ENCODE results near the gene TTI1.
"Not testable (repeated sequence)": the region's sequence is repeated elsewhere in the genome, so short reads cannot be mapped to it uniquely, and the experiment has no call there.

The TTI1 gene

DNA sequence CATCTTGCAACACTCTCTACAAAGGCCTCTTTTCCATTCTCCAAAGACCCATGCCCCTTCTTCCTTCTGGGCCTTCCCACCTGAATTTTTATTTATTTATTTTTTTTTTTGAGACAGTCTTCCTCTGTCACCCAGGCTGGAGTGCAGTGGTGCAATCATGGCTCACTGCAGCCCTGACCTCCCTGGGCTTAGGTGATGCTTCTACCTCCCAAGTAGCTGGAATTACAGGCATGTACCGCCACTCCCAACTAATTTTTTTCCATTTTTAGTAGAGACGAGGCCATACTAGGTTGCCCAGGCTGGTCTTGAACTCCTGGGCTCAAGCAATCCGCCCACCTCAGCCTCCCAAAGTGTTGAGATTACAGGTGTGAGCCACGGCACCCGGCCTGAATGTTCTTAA is 23.8 kb downstream of the TTI1 start:
- CTCF ChIA-PET, result interaction anchor here (0.6 to 1.0 kb wide), 2 partner anchors 17 to 64 kb away, joined by 3 to 4 read pairs; no protein-coding TSS in a partner anchor
- H3K9me3 ChIP-seq (ENCODE audit: control insufficient read depth, insufficient read depth, low read depth, low read length); H3K27ac ChIP-seq (ENCODE audit: extremely low read depth, low read depth, low read length); H3K4me1 ChIP-seq (ENCODE audit: control insufficient read depth, insufficient read depth, low read length); H3K4me3 ChIP-seq (ENCODE audit: low read depth, low read length); POLR2A ChIA-PET: not testable (repeated sequence)
- H3K36me3 ChIP-seq (ENCODE audit: control insufficient read depth in 2 of 2, insufficient read depth in 1 of 2, low read length in 2 of 2), result peaks cover 0 to 64% of the 10 kb centered on the region in 2 experiments; a peak in 1 of 3 replicates
- TF ChIP-seq GLIS1 (tag by site-specific recombination; IDR thresholded peaks at IDR 0.05), result peak; percentile 54

DNA sequence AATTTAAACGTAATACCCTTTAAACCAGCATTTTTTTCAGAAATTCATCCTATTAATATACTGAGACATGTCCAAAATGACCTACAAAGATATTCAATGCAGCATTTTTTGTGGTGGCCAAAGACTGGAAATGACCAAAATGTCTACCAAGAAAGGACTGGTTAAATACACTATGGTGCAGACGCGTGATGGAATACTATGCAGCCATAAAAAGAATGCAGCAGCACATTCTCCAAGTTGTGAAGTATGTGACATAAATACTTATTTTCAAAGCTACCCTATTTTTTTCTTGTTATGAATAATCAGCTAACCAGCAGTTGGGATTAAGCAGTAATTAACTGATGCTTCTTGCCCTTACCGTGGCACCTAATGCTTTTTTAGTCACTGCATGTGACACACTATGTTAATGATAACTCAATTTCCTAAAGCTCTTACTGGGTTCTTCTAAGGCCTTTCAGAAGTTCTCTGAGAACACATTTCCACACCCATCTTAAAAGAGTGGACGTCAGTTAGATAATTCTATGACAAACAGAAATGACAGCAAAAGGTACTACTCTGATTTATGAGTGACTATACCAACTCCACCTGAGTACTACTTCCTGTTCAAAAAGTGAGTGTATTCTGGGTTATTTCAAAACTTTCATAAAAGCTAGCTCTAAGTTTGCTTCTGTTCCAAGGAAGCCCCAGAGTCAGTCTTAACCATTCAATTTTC is 24.9 kb downstream of the TTI1 start:
- Histone ChIP-seq H3K4me3 (ENCODE audit: low read depth, low read length) (no peak overlapping the region), H3K36me3 (ENCODE audit: control insufficient read depth in 2 of 2, insufficient read depth in 1 of 2, low read length in 2 of 2) (peaks cover 0 to 64% of the 10 kb centered on the region in 2 experiments; a peak in 2 of 3 replicates), H3K9me3 (ENCODE audit: control insufficient read depth, insufficient read depth, low read depth, low read length) (no peaks in the 10 kb centered on the region), H3K27ac (ENCODE audit: extremely low read depth, low read depth, low read length) (no peak overlapping the region), H3K4me1 (ENCODE audit: control insufficient read depth, insufficient read depth, low read length) (no peaks in the 10 kb centered on the region)
- TF ChIP-seq, protein P1, sequence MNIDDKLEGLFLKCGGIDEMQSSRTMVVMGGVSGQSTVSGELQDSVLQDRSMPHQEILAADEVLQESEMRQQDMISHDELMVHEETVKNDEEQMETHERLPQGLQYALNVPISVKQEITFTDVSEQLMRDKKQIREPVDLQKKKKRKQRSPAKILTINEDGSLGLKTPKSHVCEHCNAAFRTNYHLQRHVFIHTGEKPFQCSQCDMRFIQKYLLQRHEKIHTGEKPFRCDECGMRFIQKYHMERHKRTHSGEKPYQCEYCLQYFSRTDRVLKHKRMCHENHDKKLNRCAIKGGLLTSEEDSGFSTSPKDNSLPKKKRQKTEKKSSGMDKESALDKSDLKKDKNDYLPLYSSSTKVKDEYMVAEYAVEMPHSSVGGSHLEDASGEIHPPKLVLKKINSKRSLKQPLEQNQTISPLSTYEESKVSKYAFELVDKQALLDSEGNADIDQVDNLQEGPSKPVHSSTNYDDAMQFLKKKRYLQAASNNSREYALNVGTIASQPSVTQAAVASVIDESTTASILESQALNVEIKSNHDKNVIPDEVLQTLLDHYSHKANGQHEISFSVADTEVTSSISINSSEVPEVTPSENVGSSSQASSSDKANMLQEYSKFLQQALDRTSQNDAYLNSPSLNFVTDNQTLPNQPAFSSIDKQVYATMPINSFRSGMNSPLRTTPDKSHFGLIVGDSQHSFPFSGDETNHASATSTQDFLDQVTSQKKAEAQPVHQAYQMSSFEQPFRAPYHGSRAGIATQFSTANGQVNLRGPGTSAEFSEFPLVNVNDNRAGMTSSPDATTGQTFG (tag by site-specific recombination; IDR thresholded peaks at IDR 0.05; ENCODE audit: borderline replicate concordance), result no peak
- TF ChIP-seq ZNF677 (tag by site-specific recombination; IDR thresholded peaks at IDR 0.05), result no peak
- TF ChIP-seq OSR2 (tag by site-specific recombination; IDR thresholded peaks at IDR 0.05), result no peak
- no peak for TF ChIP-seq ZNF248 (tag by site-specific recombination; IDR thresholded peaks at IDR 0.05)
- TF ChIP-seq HOXD13 (CRISPR knock-in tag; IDR thresholded peaks at IDR 0.05; ENCODE audit: borderline replicate concordance), result no peak
- peak; percentile 70 for TF ChIP-seq ZNF146 (tag by site-specific recombination; IDR thresholded peaks at IDR 0.05)
- TF ChIP-seq ZBTB20 (tag by site-specific recombination; IDR thresholded peaks at IDR 0.05), result no peak
- POLR2A ChIA-PET, result no interaction called here
- CTCF ChIA-PET, result interaction anchor here (0.5 to 1.5 kb wide), 5 partner anchors 13 to 72 kb away, joined by 3 to 10 read pairs (median 4); no protein-coding TSS in a partner anchor

DNA sequence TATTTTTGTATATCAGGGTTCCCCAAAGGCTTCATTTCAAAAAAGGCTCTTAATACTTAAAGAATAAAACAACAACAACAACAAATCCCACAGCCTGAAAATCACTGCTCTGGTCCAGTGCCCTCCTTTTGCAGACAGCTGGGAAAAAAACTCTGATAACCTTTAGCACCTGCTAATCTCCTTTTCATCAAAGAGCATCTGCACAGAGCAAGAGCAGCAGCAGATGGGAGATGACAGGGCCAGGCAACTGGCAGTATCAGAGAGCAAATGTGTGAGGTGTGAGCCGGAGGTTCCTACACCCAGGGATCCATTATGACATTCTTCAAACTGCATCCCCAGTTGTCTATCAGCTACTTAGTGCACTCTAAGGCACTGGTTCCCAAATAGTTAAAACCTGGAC is 25.7 kb downstream of the TTI1 start:
- H3K4me3 ChIP-seq (ENCODE audit: low read depth, low read length), result no peak overlapping the region
- no peaks in the 10 kb centered on the region for H3K9me3 ChIP-seq (ENCODE audit: control insufficient read depth, insufficient read depth, low read depth, low read length)
- peaks cover 0 to 63% of the 10 kb centered on the region in 2 experiments; a peak in 2 of 3 replicates for H3K36me3 ChIP-seq (ENCODE audit: control insufficient read depth in 2 of 2, insufficient read depth in 1 of 2, low read length in 2 of 2)
- POLR2A ChIA-PET, result no interaction called here
- no peaks in the 10 kb centered on the region for H3K4me1 ChIP-seq (ENCODE audit: control insufficient read depth, insufficient read depth, low read length)
- no peak overlapping the region for H3K27ac ChIP-seq (ENCODE audit: extremely low read depth, low read depth, low read length)
- CTCF ChIA-PET, result interaction anchor here (0.7 to 1.5 kb wide), 3 partner anchors 14 to 235 kb away, joined by 3 to 10 read pairs (median 3); no protein-coding TSS in a partner anchor
- TF ChIP-seq OVOL3 (tag by site-specific recombination; IDR thresholded peaks at IDR 0.05) (no peak), ZNF248 (tag by site-specific recombination; IDR thresholded peaks at IDR 0.05) (no peak), EGR2 (tag by site-specific recombination; IDR thresholded peaks at IDR 0.05; ENCODE audit: low read depth) (no peak), ZNF223 (tag by site-specific recombination; IDR thresholded peaks at IDR 0.05) (no peak), ZNF37A (tag by site-specific recombination; IDR thresholded peaks at IDR 0.05) (no peak), ZNF830 (tag by site-specific recombination; IDR thresholded peaks at IDR 0.05; ENCODE audit: low read depth) (no peak), ZEB2 (tag by site-specific recombination; IDR thresholded peaks at IDR 0.05) (no peak), KLF7 (tag by site-specific recombination; IDR thresholded peaks at IDR 0.05; ENCODE audit: borderline replicate concordance) (no peak), OSR2 (tag by site-specific recombination; IDR thresholded peaks at IDR 0.05) (no peak), ZNF747 (tag by site-specific recombination; IDR thresholded peaks at IDR 0.05) (no peak)

DNA sequence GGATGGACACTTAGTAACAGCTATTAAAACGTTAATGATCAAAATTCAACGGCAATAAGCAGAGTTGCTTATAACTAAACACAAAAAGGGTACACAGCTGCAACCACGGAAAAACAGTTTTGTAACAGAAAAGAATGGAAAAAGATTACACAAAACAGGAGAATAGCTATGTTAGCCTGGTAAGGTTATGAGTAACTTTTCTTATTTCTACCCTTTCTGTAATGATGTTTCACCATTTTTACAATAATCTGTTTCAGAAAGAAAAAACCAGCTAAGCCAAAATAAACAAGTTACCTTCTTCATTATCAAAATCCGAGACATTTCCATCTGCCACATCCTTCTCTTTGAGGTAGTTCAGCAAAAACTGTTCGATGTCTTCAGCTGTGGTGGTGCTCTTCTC is 27.4 kb downstream of the TTI1 start:
- Histone ChIP-seq H3K27ac (ENCODE audit: extremely low read depth, low read depth, low read length) (no peak overlapping the region), H3K9me3 (ENCODE audit: control insufficient read depth, insufficient read depth, low read depth, low read length) (no peaks in the 10 kb centered on the region), H3K4me1 (ENCODE audit: control insufficient read depth, insufficient read depth, low read length) (no peaks in the 10 kb centered on the region), H3K36me3 (ENCODE audit: control insufficient read depth in 2 of 2, insufficient read depth in 1 of 2, low read length in 2 of 2) (peaks cover 6 to 65% of the 10 kb centered on the region in 2 experiments; a peak in 2 of 3 replicates), H3K4me3 (ENCODE audit: low read depth, low read length) (no peak overlapping the region)
- CTCF ChIA-PET, result interaction anchor here (0.9 to 1.2 kb wide), 4 partner anchors 9 to 15 kb away, joined by 3 to 5 read pairs (median 4); no protein-coding TSS in a partner anchor
- POLR2A ChIA-PET, result no interaction called here
- no peak for TF ChIP-seq ZNF391 (tag by site-specific recombination; IDR thresholded peaks at IDR 0.05; ENCODE audit: borderline replicate concordance, low read depth)
- TF ChIP-seq, protein P2, sequence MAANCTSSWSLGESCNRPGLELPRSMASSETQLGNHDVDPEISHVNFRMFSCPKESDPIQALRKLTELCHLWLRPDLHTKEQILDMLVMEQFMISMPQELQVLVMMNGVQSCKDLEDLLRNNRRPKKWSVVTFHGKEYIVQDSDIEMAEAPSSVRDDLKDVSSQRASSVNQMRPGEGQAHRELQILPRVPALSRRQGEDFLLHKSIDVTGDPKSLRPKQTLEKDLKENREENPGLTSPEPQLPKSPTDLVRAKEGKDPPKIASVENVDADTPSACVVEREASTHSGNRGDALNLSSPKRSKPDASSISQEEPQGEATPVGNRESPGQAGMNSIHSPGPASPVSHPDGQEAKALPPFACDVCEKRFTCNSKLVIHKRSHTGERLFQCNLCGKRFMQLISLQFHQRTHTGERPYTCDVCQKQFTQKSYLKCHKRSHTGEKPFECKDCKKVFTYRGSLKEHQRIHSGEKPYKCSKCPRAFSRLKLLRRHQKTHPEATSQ (tag by site-specific recombination; IDR thresholded peaks at IDR 0.05), result no peak
- no peak for TF ChIP-seq ZNF561 (tag by site-specific recombination; IDR thresholded peaks at IDR 0.05; ENCODE audit: borderline replicate concordance)
- no peak for TF ChIP-seq ZNF654 (tag by site-specific recombination; IDR thresholded peaks at IDR 0.05; ENCODE audit: low read depth)

All from HEK293 (cell line).